Inferior parietal cortex (tissue), 1 donor: Measurements from ENCODE around the gene ABCC4.
"Not testable (repeated sequence)": the region's sequence is repeated elsewhere in the genome, so short reads cannot be mapped to it uniquely, and the experiment has no call there.

Source experiments
- DNase-seq: peaks from one replicate; pipeline ENCODE4 v3.0.0-alpha.2; 2016; ENCODE audit errors: extremely low spot score

Gene ABCC4

GRCh38 chr13:95298169-95298965, 2.9 kb downstream of the ABCC4 start:
- DNase-seq: no peak

DNA sequence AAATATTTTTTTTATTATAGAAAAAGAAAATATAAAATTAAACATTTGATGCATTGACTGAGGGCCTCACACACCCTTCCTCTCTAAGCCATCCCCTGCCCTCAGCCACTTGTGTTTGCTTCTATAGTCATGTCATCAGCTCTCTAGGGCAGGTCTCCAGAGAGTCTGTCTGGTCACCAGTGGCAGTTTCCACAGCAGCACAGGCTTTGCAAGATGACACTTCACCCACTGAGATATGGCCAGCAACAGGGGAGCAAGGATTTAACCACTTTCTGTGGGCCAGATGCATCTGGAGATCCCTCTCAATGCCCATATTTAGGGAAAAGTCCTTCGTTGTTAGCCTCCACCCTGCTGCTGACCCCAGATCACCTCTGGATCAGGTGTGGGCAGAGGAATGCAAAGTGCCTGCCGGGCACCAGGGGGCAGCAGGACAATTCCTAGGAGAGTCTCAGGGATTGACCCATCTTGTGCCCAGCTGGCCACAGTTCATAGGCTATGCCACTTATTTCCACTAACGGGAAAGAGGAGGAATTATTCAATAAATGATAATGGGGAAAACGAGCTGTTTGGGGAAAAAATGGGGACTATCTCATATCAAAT, 4.8 kb downstream of the ABCC4 start:
- DNase-seq: no peak

DNA sequence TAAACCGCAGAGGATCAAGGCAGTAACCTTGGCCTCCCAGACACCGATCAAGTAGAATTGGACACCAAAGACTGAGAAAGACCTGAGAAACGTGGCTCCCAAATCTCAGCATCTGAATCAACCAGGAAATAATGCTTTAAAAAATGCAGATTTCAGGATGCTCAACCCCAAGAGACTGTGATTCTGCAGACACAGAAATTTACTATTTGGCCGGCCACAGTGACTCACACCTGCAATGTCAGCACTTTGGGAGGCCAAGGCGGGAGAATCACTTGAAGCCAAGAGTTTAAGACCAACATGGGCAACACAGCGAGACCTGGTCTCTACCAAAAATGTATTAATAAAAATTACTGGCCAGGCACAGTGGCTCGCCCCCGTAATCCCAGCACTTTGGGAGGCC, 6.2 kb downstream of the ABCC4 start:
- DNase-seq: no peak

GRCh38 chr13:95292622-95293021, 8.6 kb downstream of the ABCC4 start:
- no peak for DNase-seq

GRCh38 chr13:95289901-95290300, 11.3 kb downstream of the ABCC4 start:
- DNase-seq: not testable (repeated sequence)

DNA sequence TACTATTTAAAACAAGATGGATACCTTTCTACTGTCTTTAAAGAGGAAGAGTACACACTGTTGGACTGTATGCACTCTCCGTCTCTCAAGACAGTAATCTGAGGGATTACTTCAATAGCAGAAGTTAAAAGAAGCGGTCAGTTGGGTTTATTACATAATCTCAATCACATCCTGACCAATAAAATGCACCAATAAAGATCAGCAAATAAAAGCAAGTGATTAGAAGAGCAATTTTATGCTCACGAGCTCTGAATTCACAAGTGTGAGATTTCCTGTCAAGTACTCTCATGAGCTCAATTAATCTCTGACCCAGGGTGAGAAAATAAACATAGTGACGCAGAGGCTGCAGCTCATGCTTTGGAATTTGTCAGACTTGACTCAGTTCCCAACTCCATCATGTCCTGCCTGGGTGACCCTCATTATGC, 12.2 kb downstream of the ABCC4 start:
- DNase-seq: no peak

GRCh38 chr13:95284436-95284835, 16.8 kb downstream of the ABCC4 start:
- DNase-seq: no peak

- DNase-seq: no peak
Observed at GRCh38 chr13:95279016-95279415, 22.2 kb downstream of the ABCC4 start.

DNA sequence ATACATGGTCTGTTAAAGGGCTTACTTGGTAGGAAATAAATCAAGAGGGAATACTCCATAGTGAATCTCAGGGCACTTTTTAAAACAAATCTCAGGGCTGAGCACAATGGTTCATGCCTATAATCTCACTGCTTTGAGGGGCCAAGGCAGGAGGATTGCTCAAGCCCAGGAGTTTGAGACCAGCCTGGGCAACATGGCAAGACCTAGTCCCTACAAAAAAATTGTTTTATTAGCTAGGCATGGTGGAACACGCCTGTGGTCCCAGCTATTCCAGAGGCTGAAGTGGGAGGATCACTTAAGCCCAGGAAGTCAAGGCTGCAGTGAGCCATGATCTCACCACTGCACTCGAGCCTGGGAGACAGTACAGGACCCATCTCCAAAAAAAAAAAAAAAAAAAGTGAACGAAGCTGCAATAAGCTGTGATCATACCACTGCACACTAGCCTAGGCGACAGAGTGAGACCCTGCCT, 25.2 kb downstream of the ABCC4 start:
- DNase-seq: no peak

DNA sequence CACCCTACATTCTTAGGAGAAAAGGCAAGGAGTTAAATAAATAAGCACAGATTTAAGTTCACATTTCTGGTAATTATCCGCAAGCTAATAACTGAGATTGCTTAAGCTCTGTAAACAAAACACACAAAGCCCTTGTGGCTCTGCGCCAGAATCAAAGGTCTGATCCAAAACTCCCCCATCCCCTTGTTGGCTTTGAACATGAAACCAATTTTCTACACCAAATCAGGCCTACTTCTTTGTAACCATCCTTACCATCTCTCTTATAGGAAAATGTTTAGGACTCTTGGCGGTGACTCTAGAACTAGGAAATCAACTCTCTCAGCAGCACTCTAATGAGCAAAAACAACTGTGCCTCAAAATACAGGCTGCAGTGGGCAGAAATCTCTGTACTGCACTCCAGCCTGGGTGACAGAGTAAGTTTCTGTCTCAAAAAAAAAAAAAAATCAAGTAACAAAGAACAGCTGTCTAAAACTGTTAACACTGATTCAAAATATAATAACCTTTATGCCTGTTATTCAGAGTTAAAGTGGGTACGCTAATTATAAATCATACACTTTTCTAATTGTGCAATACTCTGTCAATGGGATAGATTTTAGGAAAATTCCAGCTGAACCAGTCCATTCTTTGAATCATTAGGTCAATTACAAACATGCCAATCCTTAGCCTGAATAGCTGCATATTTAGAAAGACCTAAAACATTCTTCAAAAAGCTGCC, 25.8 kb downstream of the ABCC4 start:
- DNase-seq: no peak

DNA sequence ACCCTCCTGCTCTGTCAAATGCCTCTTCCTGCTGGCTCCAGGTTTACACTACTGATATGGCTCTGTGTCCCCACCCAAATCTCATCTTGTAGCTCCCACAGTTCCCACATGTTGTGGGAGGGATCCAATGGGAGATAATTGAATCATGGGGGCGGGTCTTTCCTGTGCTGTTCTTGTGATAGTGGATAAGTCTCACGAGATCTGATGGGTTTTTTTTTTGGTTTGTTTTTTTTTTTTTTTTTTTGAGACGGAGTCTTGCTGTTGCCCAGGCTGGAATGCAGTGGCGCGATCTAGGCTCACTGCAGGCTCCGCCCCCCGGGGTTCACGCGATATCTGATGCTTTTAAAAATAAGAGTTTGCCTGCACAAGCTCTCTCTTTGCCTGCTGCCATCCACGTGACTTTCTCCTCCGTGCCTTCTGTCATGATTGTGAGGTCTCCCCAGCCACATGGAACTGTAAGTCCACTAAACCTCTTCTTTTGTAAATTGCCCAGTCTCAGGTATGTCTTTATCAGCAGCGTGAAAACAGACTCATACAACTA, 27.6 kb downstream of the ABCC4 start:
- DNase-seq: not testable (repeated sequence)

- not testable (repeated sequence) for DNase-seq
Observed at GRCh38 chr13:95272076-95272475, 29.2 kb downstream of the ABCC4 start.

- no peak for DNase-seq
Observed at GRCh38 chr13:95269756-95270155, 31.5 kb downstream of the ABCC4 start.

DNA sequence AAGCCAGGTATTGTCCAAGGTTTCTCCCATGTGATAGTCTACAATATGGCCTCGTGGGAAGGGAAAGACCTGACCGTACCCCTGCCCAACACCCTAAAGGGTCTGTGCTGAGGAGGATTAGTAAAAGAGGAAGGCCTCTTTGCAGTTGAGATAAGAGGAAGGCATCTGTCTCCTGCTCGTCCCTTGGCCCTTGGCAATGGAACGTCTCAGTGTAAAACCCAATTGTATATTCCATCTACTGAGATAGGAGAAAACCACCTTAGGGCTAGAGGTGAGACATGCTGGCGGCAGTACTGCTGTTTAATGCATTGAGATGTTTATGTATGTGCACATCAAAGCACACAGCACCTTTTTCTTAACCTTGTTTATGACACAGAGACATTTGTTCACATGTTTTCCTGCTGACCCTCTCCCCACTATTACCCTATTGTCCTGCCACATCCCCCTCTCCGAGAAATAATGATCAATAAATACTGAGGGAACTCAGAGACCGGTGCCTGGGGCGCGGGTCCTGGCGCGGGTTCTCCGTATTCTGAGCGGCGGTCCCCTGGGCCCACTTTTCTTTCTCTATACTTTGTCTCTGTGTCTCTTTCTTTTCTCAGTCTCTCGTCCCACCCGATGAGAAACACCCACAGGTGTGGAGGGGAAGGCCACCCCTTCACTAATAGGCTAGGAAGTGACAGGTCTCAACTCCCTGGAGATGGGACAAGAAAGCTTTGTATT, 32.7 kb downstream of the ABCC4 start:
- not testable (repeated sequence) for DNase-seq

DNA sequence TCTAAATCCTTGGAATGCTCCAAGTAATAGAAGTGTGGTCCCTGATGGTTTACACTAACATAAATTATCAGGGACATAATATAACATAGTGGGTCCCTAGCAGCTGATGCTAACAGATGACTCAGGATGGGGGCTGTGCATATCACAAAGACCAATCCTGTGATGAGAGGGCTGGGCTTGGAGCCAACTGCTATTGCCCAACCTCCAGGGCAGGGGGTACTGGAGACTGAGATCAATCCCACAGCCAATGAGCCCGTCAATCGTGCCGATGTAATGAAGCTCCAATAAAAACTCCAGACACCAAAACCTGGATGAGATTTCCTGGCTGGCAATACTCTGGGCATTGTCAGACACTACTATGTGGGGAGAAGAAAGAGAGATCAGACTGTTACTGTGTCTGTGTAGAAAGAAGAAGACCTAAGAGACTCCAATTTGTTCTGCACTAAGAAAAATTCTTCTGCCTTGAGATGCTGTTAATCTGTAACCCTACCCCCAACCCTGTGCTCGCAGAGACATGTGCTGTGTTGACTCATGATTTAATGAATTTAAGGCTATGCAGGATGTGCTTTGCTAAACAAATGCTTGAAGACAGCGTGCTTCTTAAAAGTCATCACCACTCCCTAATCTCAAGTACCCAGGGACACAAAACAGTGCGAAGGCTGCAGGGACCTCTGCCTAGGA, 33.4 kb downstream of the ABCC4 start:
- no peak for DNase-seq

GRCh38 chr13:95264225-95264624, 37.0 kb downstream of the ABCC4 start:
- no peak for DNase-seq

- DNase-seq: no peak
Observed at GRCh38 chr13:95262837-95263384, 38.3 kb downstream of the ABCC4 start.

- no peak for DNase-seq
Observed at GRCh38 chr13:95261956-95262355, 39.3 kb downstream of the ABCC4 start.

- DNase-seq: no peak
Observed at GRCh38 chr13:95260031-95260525, 41.2 kb downstream of the ABCC4 start.

- DNase-seq: no peak
Observed at GRCh38 chr13:95258619-95259194, 42.5 kb downstream of the ABCC4 start.
